GM18517 (cell line): Measurements from ENCODE around the gene ALDH1L2.
"Not testable (repeated sequence)": the region's sequence is repeated elsewhere in the genome, so short reads cannot be mapped to it uniquely, and the experiment has no call there.

Source experiments
- ATAC-seq: cut with Tn5 transposase; IDR thresholded peaks from one replicate; pipeline ENCODE4 v1.9.1; 2021; ENCODE audit warnings: mild to moderate bottlenecking, moderate library complexity; ENCODE audit not compliant: unreplicated experiment

The ALDH1L2 gene

GRCh38 chr12:105084251-105085250 is at the start of gene ALDH1L2:
Gene ALDH1L2, minus strand, starts transcription at chr12:105084458. Its CDS starts 22 bp downstream, at chr12:105084436.
- ATAC-seq: peak; percentile 52

- ATAC-seq: no peak
Observed at GRCh38 chr12:105120551-105120950, 36.3 kb upstream of the ALDH1L2 start.

- ATAC-seq: no peak
Observed at GRCh38 chr12:105116969-105117368, 32.7 kb upstream of the ALDH1L2 start.

DNA sequence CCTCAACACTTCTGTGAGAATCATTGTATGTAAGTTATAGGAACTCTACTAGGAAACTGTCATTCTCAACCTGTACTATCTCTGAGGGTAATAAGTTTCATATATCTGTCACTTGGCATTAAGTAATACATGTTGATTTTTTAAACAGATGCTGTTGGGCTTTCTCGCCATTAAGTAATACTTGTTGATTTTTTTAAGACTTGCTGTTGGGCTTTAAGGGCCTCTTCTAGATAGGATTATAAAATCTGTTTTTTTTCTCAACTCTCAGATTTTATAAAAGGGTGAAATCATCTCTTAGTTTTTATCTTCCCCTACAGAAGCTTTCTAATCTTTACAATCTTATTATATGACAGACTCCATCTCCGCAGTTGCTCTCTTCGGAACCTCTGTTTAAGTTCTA is 28.8 kb upstream of the ALDH1L2 start:
- ATAC-seq: no peak

DNA sequence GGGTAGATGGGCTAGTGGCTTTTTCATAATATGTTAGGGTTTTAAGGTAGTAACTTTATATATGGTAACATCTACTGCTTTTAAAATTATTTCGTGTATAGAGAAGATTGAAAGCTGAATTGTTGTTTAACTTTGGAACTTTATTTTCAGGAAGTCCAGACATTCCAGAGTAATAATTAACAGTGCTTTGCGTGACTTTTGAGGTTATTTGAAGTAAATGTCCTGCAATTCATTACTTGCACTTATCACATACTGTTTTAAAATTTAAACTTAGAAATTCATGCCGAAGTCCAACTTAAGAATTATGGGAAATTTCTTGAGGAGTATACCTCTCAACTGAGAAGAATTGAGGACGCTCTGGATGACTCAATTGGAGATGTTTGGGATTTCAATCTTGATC is 26.6 kb upstream of the ALDH1L2 start:
- no peak for ATAC-seq

- peak; percentile 42 for ATAC-seq
Observed at GRCh38 chr12:105109465-105110212, 25.4 kb upstream of the ALDH1L2 start.

DNA sequence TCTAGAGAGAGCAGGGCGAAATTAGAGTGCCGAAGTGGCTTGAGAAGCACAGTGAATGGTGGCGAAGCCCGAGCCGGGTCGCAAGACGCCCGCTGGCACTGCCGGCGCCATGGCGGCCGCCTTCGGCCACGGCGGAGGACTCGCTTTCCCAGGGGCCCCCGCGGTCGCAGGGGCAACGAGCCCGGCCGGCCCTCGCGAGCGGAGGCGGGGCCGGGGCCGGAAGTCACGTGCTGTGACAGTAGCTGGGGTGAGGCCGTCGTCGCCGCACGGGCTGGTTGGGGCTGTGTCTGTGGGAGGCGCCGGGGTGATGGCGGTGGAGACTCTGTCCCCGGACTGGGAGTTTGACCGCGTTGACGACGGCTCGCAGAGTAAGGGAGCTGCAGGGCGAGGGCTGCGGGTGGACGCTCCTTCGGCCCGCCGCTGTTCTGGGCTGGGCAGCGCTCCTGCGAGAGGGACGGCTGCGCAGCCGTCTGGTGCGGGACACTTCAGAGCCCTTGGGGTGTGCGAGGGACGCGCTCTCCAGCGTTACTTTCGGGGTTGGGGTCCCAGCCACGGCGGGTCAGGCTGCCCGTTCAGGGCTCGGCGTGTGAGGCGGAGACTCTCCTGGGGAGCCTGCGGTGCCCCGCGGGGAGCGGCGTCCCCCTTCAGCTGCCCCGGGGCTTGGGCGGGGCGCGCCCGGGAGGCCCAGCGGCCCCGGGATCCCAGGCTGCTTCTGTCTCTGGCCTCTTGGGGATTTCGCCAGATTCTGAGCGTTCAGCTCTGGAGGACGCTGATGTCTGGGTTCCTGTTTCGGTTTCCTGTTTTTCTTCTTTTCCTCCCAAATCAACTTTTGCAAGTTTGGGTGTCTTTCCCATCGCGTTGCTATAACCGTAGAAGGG is 23.5 kb upstream of the ALDH1L2 start, which contains the start of gene WASHC4:
Gene WASHC4, plus strand, starts transcription at position 238 of the 878 bp plus-strand sequence. Its CDS starts 70 bp downstream, at position 308.
- ATAC-seq: peak; percentile 81

GRCh38 chr12:105107171-105107493 is 22.9 kb upstream of the ALDH1L2 start:
- ATAC-seq: peak; percentile 6

- ATAC-seq: no peak
Observed at GRCh38 chr12:105106621-105107020, 22.4 kb upstream of the ALDH1L2 start.

- ATAC-seq: no peak
Observed at GRCh38 chr12:105104762-105105161, 20.5 kb upstream of the ALDH1L2 start.

DNA sequence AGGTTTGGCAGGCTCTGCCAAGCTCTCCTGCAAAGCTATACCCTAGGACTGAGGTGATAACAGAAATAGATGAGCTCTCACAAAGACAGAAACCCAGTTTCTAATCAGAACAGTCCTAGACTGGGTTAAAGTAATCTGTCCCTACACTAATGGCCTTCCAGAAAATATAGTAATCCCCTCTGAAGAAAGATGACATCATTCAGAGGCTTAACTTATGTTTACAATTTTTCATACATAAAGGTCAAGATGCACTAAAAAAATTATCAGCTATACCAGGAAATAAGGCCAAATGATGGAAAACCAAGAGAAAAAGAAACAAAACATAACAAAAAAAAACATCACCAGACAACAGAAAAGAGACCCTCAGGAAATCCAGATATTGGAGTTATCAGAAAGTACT is 18.4 kb upstream of the ALDH1L2 start:
- ATAC-seq: no peak

GRCh38 chr12:105100998-105101397 is 16.7 kb upstream of the ALDH1L2 start:
- ATAC-seq: no peak

DNA sequence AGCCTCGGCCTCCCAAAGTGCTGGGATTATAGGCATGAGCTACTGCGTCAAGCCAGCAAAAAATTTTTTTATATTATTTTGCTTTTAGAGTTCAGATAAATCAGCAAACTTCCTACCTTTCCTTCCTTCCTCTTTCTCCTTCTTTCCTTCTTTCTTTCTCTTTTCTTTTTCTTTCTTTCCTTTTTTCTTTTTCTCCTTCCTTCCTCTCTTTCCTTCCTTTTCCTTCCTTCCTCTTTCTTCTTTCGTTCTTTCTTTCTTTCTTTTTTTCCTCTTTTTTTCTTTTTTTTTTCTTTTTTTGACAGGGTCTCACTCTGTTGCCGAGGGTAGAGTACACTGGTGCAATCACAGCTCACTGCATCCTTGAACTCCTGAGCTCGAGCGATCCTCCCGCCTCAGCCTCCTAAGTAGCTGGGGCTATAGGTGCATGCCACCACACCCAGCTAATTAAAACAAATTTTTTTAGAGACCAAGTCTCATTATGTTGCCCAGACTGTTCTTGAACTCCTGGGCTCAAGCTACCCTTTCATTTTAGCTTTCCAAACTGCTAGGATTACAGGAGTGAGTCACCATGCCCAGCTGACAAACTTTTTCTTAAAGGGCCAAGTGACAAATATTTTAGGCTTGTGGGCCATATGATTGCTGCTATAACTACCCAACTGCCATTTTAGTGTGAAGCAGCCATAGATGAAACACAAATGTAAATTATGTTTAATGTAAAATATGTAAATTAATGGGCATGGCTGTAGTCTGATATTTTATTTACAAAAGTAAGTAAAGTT is 16.1 kb upstream of the ALDH1L2 start:
- no peak for ATAC-seq

DNA sequence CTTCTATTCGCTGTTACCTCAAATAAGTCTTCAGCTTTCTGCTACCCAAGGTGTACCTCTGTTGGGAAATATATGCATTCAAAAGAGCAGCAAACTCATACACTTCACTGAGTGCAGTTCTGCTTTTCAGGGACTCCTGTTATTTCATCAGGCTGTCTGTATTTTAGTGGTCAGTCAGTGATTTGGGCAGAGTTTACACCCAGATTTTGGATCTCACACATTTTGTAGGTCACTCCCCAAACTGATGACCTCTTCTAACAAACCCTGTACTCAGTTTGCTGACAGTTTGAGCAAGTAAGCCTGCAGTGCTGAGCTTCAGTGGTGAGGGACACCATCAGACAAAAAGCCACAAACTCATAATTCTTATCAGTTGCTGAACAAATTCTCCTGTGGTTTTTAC is 15.1 kb upstream of the ALDH1L2 start:
- no peak for ATAC-seq

DNA sequence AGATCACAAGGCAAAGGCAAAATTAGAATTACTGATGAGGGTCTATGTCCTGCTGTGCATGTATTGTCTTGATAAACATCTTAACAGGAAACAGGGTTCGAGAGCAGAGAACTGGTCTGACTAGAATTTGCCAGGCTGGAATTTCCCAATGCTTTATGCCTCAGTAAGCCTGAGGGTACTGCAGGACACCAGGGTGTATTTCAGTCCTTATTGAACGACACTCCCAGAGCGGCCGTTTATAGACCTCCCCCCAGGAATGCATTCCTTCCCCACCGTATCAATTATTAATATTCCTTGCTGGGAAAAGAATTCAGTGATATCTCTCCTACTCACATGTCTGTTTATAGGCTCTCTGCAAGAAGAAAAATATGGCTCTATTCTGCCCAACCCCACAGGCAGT is 11.1 kb upstream of the ALDH1L2 start:
- ATAC-seq: not testable (repeated sequence)

- no peak for ATAC-seq
Observed at GRCh38 chr12:105092336-105092735, 8.1 kb upstream of the ALDH1L2 start.

DNA sequence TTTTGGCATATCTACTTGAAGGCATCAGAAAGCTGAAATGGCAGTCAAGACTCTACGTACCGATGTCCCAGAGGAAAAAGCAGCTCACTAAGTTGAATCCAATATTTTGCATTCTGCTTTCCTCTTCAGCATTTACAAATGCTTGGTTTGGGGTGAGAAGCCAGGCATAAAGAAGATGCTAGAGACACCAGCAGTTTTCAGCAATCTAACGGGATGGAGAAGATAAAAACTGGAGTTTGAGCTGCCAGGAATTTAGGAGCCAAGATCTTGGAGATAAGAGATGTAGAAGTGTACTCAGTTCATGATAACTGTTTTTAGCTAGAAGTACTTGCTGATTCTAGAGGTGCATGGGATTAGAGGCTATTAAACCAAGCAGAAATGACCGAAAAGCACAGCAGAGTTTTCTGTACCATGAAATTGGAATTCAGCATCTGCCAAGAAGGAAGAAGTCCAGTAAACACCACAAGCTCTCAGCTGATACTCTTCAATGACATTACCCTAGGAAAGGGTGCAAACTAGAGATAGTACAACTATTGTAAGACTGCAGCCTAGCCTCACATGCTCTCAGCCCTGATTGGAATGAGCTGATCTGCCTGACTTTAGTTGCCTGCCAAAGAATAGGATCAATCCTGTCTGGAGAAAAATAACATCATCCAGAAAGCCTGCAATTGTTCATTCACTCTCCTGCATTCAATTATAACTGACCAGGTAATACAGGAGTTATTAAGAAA is 7.4 kb upstream of the ALDH1L2 start:
- no peak for ATAC-seq

- ATAC-seq: no peak
Observed at GRCh38 chr12:105090361-105090760, 6.1 kb upstream of the ALDH1L2 start.

GRCh38 chr12:105089817-105090216 is 5.6 kb upstream of the ALDH1L2 start:
- no peak for ATAC-seq
